Ecto neural progenitor cell (in vitro differentiated cells): ENCODE measurements around the gene ZNF521.

ENCODE experiments used
- DNase-seq: peaks from one replicate; pipeline ENCODE4 v3.0.0-alpha.2; 2018; ENCODE audit warnings: low spot score

ZNF521 gene

GRCh38 chr18:25351777-25352628 is at the start of gene ZNF521:
Gene ZNF521 (minus strand): TSS chr18:25352166. CDS start chr18:25350946, 1,220 bp downstream.
- DNase-seq: peak; percentile 92

GRCh38 chr18:25399554-25399953 is 47.6 kb upstream of the ZNF521 start:
- no peak for DNase-seq

- no peak for DNase-seq
Observed at GRCh38 chr18:25392192-25392591, 40.2 kb upstream of the ZNF521 start.

GRCh38 chr18:25373432-25374179 is 21.6 kb upstream of the ZNF521 start:
- no peak for DNase-seq

- no peak for DNase-seq
Observed at GRCh38 chr18:25370391-25370790, 18.4 kb upstream of the ZNF521 start.

GRCh38 chr18:25365242-25365641 is 13.3 kb upstream of the ZNF521 start:
- no peak for DNase-seq

- DNase-seq: no peak
Observed at GRCh38 chr18:25364732-25365131, 12.8 kb upstream of the ZNF521 start.

GRCh38 chr18:25360301-25360899 is 8.4 kb upstream of the ZNF521 start:
- no peak for DNase-seq

GRCh38 chr18:25353080-25353479 is 1.1 kb upstream of the ZNF521 start:
- no peak for DNase-seq

- DNase-seq: no peak
Observed at GRCh38 chr18:25352629-25353005, 651 bp upstream of the ZNF521 start.

- no peak for DNase-seq
Observed at GRCh38 chr18:25351280-25351775, 638 bp downstream of the ZNF521 start.

- DNase-seq: peak; percentile 52
Observed at GRCh38 chr18:25350489-25351251, 1.3 kb downstream of the ZNF521 start.

GRCh38 chr18:25349926-25350487 is 2.0 kb downstream of the ZNF521 start:
- DNase-seq: no peak

- peak; percentile 69 for DNase-seq
Observed at GRCh38 chr18:25349131-25349925, 2.6 kb downstream of the ZNF521 start.

- no peak for DNase-seq
Observed at GRCh38 chr18:25348386-25349130, 3.4 kb downstream of the ZNF521 start.

- no peak for DNase-seq
Observed at GRCh38 chr18:25346561-25346960, 5.4 kb downstream of the ZNF521 start.

- DNase-seq: no peak
Observed at GRCh38 chr18:25345081-25345866, 6.7 kb downstream of the ZNF521 start.

GRCh38 chr18:25341831-25342230 is 10.1 kb downstream of the ZNF521 start:
- DNase-seq: no peak

- no peak for DNase-seq
Observed at GRCh38 chr18:25340762-25341161, 11.2 kb downstream of the ZNF521 start.
